ENCODE data around the gene SLC25A4. TPM values are rescaled to one million over a fixed set of nuclear protein-coding genes. Genes with fewer than 3 reads are reported as not detected.

SLC25A4 gene
- total and polyA plus RNA-seq, 2 of the 13 experiments (the other 11 are each of a cell fraction or from before 2014, with no cell fraction given) = 30.3 to 42.1 TPM

DNA sequence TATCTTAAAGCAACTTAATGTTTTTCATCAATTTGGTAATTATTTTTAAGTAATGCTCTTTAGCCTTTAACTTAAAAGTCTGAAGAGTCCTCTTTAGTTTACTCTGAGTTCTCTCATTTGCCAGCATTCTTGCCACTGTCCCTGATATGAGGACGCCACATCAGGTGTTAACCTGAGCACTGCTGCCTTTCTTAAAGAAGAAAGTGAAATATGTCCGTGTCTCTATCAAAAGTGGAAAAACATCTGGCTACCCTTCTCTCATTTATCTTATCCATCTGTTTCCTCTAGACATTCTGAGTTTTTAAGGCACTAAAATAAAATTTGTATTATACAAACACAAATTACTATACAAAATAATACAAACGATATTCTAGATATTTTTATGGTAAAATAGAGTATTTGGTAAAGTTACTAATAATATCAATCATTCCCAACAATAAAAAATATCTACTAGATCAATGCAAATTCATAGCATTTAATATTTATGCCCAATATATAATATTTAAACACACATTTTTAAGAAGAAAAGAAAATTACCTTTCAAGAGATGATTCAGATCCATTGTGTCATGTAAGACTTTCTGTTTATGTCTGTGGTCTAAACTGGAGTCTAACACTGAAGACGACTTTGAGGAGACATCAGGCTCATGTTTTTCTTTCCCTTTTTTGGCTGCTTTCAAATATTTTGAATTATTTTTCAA lies 46.7 kb downstream of the SLC25A4 start (continued):
- TF ChIP-seq, protein P1, sequence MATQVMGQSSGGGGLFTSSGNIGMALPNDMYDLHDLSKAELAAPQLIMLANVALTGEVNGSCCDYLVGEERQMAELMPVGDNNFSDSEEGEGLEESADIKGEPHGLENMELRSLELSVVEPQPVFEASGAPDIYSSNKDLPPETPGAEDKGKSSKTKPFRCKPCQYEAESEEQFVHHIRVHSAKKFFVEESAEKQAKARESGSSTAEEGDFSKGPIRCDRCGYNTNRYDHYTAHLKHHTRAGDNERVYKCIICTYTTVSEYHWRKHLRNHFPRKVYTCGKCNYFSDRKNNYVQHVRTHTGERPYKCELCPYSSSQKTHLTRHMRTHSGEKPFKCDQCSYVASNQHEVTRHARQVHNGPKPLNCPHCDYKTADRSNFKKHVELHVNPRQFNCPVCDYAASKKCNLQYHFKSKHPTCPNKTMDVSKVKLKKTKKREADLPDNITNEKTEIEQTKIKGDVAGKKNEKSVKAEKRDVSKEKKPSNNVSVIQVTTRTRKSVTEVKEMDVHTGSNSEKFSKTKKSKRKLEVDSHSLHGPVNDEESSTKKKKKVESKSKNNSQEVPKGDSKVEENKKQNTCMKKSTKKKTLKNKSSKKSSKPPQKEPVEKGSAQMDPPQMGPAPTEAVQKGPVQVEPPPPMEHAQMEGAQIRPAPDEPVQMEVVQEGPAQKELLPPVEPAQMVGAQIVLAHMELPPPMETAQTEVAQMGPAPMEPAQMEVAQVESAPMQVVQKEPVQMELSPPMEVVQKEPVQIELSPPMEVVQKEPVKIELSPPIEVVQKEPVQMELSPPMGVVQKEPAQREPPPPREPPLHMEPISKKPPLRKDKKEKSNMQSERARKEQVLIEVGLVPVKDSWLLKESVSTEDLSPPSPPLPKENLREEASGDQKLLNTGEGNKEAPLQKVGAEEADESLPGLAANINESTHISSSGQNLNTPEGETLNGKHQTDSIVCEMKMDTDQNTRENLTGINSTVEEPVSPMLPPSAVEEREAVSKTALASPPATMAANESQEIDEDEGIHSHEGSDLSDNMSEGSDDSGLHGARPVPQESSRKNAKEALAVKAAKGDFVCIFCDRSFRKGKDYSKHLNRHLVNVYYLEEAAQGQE (IDR thresholded peaks at IDR 0.05; ENCODE audit: borderline replicate concordance in 1 of 2, low read depth in 1 of 2, low read length in 2 of 2) = no peak
- TF ChIP-seq ZNF768 (CRISPR knock-in tag; IDR thresholded peaks at IDR 0.05) = no peak
- TF ChIP-seq, protein P2, sequence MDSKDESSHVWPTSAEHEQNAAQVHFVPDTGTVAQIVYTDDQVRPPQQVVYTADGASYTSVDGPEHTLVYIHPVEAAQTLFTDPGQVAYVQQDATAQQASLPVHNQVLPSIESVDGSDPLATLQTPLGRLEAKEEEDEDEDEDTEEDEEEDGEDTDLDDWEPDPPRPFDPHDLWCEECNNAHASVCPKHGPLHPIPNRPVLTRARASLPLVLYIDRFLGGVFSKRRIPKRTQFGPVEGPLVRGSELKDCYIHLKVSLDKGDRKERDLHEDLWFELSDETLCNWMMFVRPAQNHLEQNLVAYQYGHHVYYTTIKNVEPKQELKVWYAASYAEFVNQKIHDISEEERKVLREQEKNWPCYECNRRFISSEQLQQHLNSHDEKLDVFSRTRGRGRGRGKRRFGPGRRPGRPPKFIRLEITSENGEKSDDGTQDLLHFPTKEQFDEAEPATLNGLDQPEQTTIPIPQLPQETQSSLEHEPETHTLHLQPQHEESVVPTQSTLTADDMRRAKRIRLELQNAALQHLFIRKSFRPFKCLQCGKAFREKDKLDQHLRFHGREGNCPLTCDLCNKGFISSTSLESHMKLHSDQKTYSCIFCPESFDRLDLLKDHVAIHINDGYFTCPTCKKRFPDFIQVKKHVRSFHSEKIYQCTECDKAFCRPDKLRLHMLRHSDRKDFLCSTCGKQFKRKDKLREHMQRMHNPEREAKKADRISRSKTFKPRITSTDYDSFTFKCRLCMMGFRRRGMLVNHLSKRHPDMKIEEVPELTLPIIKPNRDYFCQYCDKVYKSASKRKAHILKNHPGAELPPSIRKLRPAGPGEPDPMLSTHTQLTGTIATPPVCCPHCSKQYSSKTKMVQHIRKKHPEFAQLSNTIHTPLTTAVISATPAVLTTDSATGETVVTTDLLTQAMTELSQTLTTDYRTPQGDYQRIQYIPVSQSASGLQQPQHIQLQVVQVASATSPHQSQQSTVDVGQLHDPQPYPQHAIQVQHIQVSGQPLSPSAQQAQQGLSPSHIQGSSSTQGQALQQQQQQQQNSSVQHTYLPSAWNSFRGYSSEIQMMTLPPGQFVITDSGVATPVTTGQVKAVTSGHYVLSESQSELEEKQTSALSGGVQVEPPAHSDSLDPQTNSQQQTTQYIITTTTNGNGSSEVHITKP (CRISPR knock-in tag; IDR thresholded peaks at IDR 0.05; ENCODE audit: low read depth) = no peak
- TF ChIP-seq ZNF772 (CRISPR knock-in tag; IDR thresholded peaks at IDR 0.05) = no peak
- no peak for TF ChIP-seq ZNF547 (CRISPR knock-in tag; IDR thresholded peaks at IDR 0.05)
- no peak for TF ChIP-seq HIVEP1 (CRISPR knock-in tag; IDR thresholded peaks at IDR 0.05)
- no peak for TF ChIP-seq ZNF788 (CRISPR knock-in tag; IDR thresholded peaks at IDR 0.05; ENCODE audit: borderline replicate concordance)
- TF ChIP-seq, protein P3, sequence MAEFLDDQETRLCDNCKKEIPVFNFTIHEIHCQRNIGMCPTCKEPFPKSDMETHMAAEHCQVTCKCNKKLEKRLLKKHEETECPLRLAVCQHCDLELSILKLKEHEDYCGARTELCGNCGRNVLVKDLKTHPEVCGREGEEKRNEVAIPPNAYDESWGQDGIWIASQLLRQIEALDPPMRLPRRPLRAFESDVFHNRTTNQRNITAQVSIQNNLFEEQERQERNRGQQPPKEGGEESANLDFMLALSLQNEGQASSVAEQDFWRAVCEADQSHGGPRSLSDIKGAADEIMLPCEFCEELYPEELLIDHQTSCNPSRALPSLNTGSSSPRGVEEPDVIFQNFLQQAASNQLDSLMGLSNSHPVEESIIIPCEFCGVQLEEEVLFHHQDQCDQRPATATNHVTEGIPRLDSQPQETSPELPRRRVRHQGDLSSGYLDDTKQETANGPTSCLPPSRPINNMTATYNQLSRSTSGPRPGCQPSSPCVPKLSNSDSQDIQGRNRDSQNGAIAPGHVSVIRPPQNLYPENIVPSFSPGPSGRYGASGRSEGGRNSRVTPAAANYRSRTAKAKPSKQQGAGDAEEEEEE (CRISPR knock-in tag; IDR thresholded peaks at IDR 0.05; ENCODE audit: borderline replicate concordance) = no peak
- no peak for TF ChIP-seq PAF1 (CRISPR knock-in tag; IDR thresholded peaks at IDR 0.05)
